Caco-2 (cell line): ENCODE measurements around the gene IRF2BP1. TPM values are rescaled to one million over a fixed set of nuclear protein-coding genes. Genes with fewer than 3 reads are reported as not detected.
"Not testable (repeated sequence)": the region's sequence is repeated elsewhere in the genome, so short reads cannot be mapped to it uniquely, and the experiment has no call there.

Source experiments
- BruUV-seq: library from RNA; stranded (reverse); fragments of 400-500 nt; replicated peaks from 2 replicates; lab custom pipeline; 2021; lab: Mats Ljungman, UMichigan
- CTCF ChIA-PET: fragments of 300-600 bp; sonication (Branson Sonifier 250); formaldehyde crosslinking; loops from one replicate; lab custom pipeline; 2022; ENCODE audit warnings: antibody characterized with exemption; lab: Charles Lee
- POLR2A ChIA-PET: fragments of 300-600 bp; sonication (Branson Sonifier 250); formaldehyde crosslinking; loops from one replicate; lab custom pipeline; 2022; ENCODE audit warnings: antibody characterized with exemption; lab: Charles Lee
- DNase-seq, 2 experiments: peaks; one replicate each; pipeline versions ENCODE4 v3.0.0 to v3.0.0-alpha.2; 2020 to 2022
- H3K27me3 ChIP-seq: replicated peaks from 2 replicates; pipeline ENCODE4 v1.6.0; 2011; ENCODE audit warnings: low read length; ENCODE audit not compliant: control insufficient read depth, insufficient read depth
- H3K36me3 ChIP-seq: 2 replicates; pipeline ENCODE4 v1.5.1; 2011; ENCODE audit warnings: low read length; ENCODE audit not compliant: control insufficient read depth, insufficient read depth
- H3K4me1 ChIP-seq: fragments of 250-450 bp; sonication (Bioruptor Pico); 2 replicates; pipeline ENCODE4 v1.5.1; 2020; ENCODE audit warnings: mild to moderate bottlenecking
- H3K4me3 ChIP-seq: 2 replicates; pipeline ENCODE4 v1.5.1; 2011; ENCODE audit warnings: low read depth, mild to moderate bottlenecking, control low read depth, low read length
- H3K9me3 ChIP-seq: fragments of 250-450 bp; sonication (Bioruptor Pico); 2 replicates; pipeline ENCODE4 v1.5.1; 2020; ENCODE audit warnings: mild to moderate bottlenecking, moderate library complexity
- H3K27ac Mint-ChIP-seq: one replicate; pipeline ENCODE4 v1.8.0; 2022; ENCODE audit warnings: mixed read lengths; ENCODE audit not compliant: unreplicated experiment
- H3K27me3 Mint-ChIP-seq: one replicate; pipeline ENCODE4 v1.8.0; 2022; ENCODE audit warnings: mixed read lengths; ENCODE audit not compliant: insufficient read depth, unreplicated experiment
- H3K36me3 Mint-ChIP-seq: one replicate; pipeline ENCODE4 v1.8.0; 2022; ENCODE audit warnings: mild to moderate bottlenecking, mixed read lengths; ENCODE audit not compliant: insufficient read depth, unreplicated experiment
- H3K4me1 Mint-ChIP-seq: one replicate; pipeline ENCODE4 v1.8.0; 2022; ENCODE audit warnings: low read depth, mixed read lengths; ENCODE audit not compliant: unreplicated experiment
- H3K4me3 Mint-ChIP-seq: one replicate; pipeline ENCODE4 v1.8.0; 2022; ENCODE audit warnings: mild to moderate bottlenecking, moderate library complexity, mixed read lengths; ENCODE audit not compliant: unreplicated experiment
- H3K9me3 Mint-ChIP-seq: one replicate; pipeline ENCODE4 v1.8.0; 2022; ENCODE audit warnings: mixed read lengths; ENCODE audit not compliant: unreplicated experiment
- CTCF ChIP-seq, 2 experiments: fragments of 200-600 bp in 1 of 2; IDR thresholded peaks; 1 replicate in 1 of 2; 2 replicates in 1 of 2; pipeline versions ENCODE4 v1.5.1 to v1.8.0; 2011 to 2022; ENCODE audit warnings: antibody characterized with exemption in 1 of 2, control low read depth in 1 of 2, inconsistent platforms in 1 of 2, low read depth in 1 of 2, low read length in 1 of 2, mild to moderate bottlenecking in 1 of 2, moderate library complexity in 1 of 2; ENCODE audit not compliant: insufficient read depth in 1 of 2, severe bottlenecking in 1 of 2, unreplicated experiment in 1 of 2
- intact Hi-C: fragments of 100-400 bp; cut with micrococcal nuclease; formaldehyde crosslinking; loops from one replicate; pipeline ENCODE4 v1.10.0; 2022; ENCODE audit not compliant: unreplicated experiment
- total RNA-seq: library from RNA; stranded (reverse); gene quantifications from 2 replicates; pipeline ENCODE4 v1.2.3, GENCODE V29; 2022

Gene IRF2BP1
- total RNA-seq, 1 experiment from 2014 or later: 27.6 TPM

GRCh38 chr19:45899253-45899652, 13.3 kb upstream of the IRF2BP1 start:
- H3K36me3 Mint-ChIP-seq: peaks cover 57% of the 10 kb centered on the region
- peaks cover 3% of the 10 kb centered on the region; the same call in 1 of the 2 replicates for H3K36me3 ChIP-seq
- intact Hi-C loops: no loop called here
- no peak overlapping the region for H3K4me3 Mint-ChIP-seq
- H3K4me3 ChIP-seq: no peak overlapping the region
- no peaks in the 10 kb centered on the region for H3K27me3 ChIP-seq
- no peaks in the 10 kb centered on the region for H3K27me3 Mint-ChIP-seq
- ChIA-PET CTCF (no interaction called here), POLR2A (no interaction called here)
- DNase-seq: no peak
- no peaks in the 10 kb centered on the region for H3K9me3 Mint-ChIP-seq
- no peak for TF ChIP-seq CTCF (IDR thresholded peaks at IDR 0.05; ENCODE audit: insufficient read depth in 1 of 2, low read depth in 1 of 2, low read length in 1 of 2, severe bottlenecking in 1 of 2, unreplicated experiment in 1 of 2)
- H3K4me1 ChIP-seq: peaks cover 5% of the 10 kb centered on the region
- BruUV-seq: no TSS peak
- peaks cover 7% of the 10 kb centered on the region for H3K4me1 Mint-ChIP-seq
- H3K9me3 ChIP-seq: no peaks in the 10 kb centered on the region
- H3K27ac Mint-ChIP-seq: no peak overlapping the region

GRCh38 chr19:45897261-45897812, 11.4 kb upstream of the IRF2BP1 start:
- H3K27me3 ChIP-seq: no peaks in the 10 kb centered on the region
- no peak overlapping the region for H3K4me3 ChIP-seq
- CTCF ChIA-PET: no interaction called here
- no peaks in the 10 kb centered on the region for H3K27me3 Mint-ChIP-seq
- no peak for TF ChIP-seq CTCF (IDR thresholded peaks at IDR 0.05; ENCODE audit: insufficient read depth in 1 of 2, low read depth in 1 of 2, low read length in 1 of 2, severe bottlenecking in 1 of 2, unreplicated experiment in 1 of 2)
- peaks cover 48% of the 10 kb centered on the region for H3K36me3 Mint-ChIP-seq
- peaks cover 11% of the 10 kb centered on the region for H3K4me1 Mint-ChIP-seq
- peaks cover 5% of the 10 kb centered on the region for H3K4me1 ChIP-seq
- BruUV-seq: no TSS peak
- no peak for DNase-seq
- no peaks in the 10 kb centered on the region for H3K9me3 Mint-ChIP-seq
- intact Hi-C loops: no loop called here
- H3K4me3 Mint-ChIP-seq: no peak overlapping the region
- POLR2A ChIA-PET: no interaction called here
- peaks cover 3% of the 10 kb centered on the region; the same call in 1 of the 2 replicates for H3K36me3 ChIP-seq
- no peaks in the 10 kb centered on the region for H3K9me3 ChIP-seq
- H3K27ac Mint-ChIP-seq: no peak overlapping the region

GRCh38 chr19:45895983-45896599, 10.2 kb upstream of the IRF2BP1 start:
- BruUV-seq: TSS peak; percentile 33

More at GRCh38 chr19:45895983-45896599, 10.2 kb upstream of the IRF2BP1 start:
- H3K27me3 Mint-ChIP-seq, H3K4me3 ChIP-seq, H3K9me3 Mint-ChIP-seq, H3K4me3 Mint-ChIP-seq, DNase-seq, H3K4me1 ChIP-seq, H3K36me3 ChIP-seq, CTCF ChIA-PET, POLR2A ChIA-PET, H3K9me3 ChIP-seq, intact Hi-C loops, H3K27me3 ChIP-seq: not testable (repeated sequence)
- Mint-ChIP-seq H3K36me3 (peaks cover 44% of the 10 kb centered on the region), H3K27ac (peak overlapping the region; percentile 84), H3K4me1 (peaks cover 12% of the 10 kb centered on the region)
